GM12892 (cell line): ENCODE results near the gene RNF215.

Experiments used
- POLR2A ChIP-seq: IDR thresholded peaks from 2 replicates; pipeline ENCODE4 v1.6.1; 2011; ENCODE audit warnings: low read depth, low read length, control low read depth
- POLR2AphosphoS5 ChIP-seq: IDR thresholded peaks from 2 replicates; pipeline ENCODE4 v1.6.1; 2011; ENCODE audit warnings: low read depth, low read length, control low read depth

DNA sequence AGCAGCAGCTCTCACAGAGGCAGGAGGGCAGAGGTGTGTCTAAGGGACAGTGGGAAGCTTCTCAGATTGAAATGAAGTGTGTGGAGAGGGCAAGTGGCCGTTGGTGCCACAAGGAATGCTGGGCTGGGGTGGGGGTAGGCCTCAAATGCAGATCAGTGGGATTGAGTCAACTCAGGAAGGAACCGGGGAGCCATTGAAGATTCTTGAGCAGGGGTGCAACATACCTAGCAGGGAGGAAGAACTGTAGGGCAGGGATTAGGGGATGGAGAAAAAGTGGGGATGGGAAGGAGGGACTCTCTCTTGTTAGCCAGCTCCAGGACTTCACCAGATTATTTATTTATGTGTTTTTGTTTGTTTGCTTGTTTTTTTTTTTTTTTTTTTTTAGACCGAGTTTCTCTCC lies 6.7 kb upstream of the RNF215 start:
- TF ChIP-seq POLR2A (no peak), POLR2AphosphoS5 (no peak)
